GM19099 (cell line): Measurements from ENCODE around the gene NR5A2.

Experiments used
- POLR2A ChIP-seq: IDR thresholded peaks from 3 replicates; pipeline ENCODE4 v1.6.1; 2011; ENCODE audit warnings: low read depth; ENCODE audit not compliant: insufficient read length; ENCODE audit errors: extremely low read depth

The NR5A2 gene

GRCh38 chr1:200082329-200082728 lies 54.8 kb downstream of the NR5A2 start:
- TF ChIP-seq POLR2A: no peak

- TF ChIP-seq POLR2A: no peak
Observed at GRCh38 chr1:200090252-200091159, 63.0 kb downstream of the NR5A2 start.

GRCh38 chr1:200095057-200095577 lies 67.6 kb downstream of the NR5A2 start:
- no peak for TF ChIP-seq POLR2A

- TF ChIP-seq POLR2A: no peak
Observed at GRCh38 chr1:200096774-200097173, 69.3 kb downstream of the NR5A2 start.

- no peak for TF ChIP-seq POLR2A
Observed at GRCh38 chr1:200099040-200099439, 71.5 kb downstream of the NR5A2 start.

- TF ChIP-seq POLR2A: no peak
Observed at GRCh38 chr1:200103966-200104583, 76.6 kb downstream of the NR5A2 start.

GRCh38 chr1:200107004-200107470 lies 79.5 kb downstream of the NR5A2 start:
- no peak for TF ChIP-seq POLR2A

- no peak for TF ChIP-seq POLR2A
Observed at GRCh38 chr1:200108659-200109058, 81.1 kb downstream of the NR5A2 start.

GRCh38 chr1:200112290-200112689 lies 84.8 kb downstream of the NR5A2 start:
- TF ChIP-seq POLR2A: no peak

- no peak for TF ChIP-seq POLR2A
Observed at GRCh38 chr1:200115532-200115931, 88.0 kb downstream of the NR5A2 start.

GRCh38 chr1:200116324-200116723 lies 88.8 kb downstream of the NR5A2 start:
- no peak for TF ChIP-seq POLR2A

GRCh38 chr1:200118779-200119505 lies 91.4 kb downstream of the NR5A2 start:
- no peak for TF ChIP-seq POLR2A

GRCh38 chr1:200121421-200121820 lies 93.9 kb downstream of the NR5A2 start:
- TF ChIP-seq POLR2A: no peak

- TF ChIP-seq POLR2A: no peak
Observed at GRCh38 chr1:200124309-200124708, 96.8 kb downstream of the NR5A2 start.

- no peak for TF ChIP-seq POLR2A
Observed at GRCh38 chr1:200128081-200128480, 100.6 kb downstream of the NR5A2 start.
